ENCODE measurements around the gene SPTBN4.
"Not testable (repeated sequence)": the region's sequence is repeated elsewhere in the genome, so short reads cannot be mapped to it uniquely, and the experiment has no call there.

SPTBN4 gene

DNA sequence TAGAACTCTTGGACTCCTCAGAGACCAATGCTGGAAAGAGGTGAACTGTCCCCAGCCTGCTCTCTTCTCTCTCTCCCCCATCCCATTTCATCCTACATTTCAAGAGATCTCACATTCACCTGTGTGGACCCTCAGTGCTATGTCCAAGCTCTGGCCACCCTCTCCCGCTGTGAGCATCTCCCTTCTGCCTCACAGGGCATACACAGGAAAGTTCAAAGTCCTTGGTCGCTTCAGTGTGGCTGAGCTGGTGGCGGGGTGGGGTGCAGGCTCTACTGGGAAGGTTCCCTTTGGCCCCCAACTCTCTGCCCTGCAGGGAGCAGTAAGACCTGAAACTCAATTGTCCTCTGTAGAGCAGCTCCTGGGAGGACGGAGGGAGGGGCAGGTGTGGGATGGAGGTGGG lies 27.0 kb downstream of the SPTBN4 start:
- DNase-seq (ENCODE audit: extremely low spot score): no peak
- POLR2A ChIA-PET: no interaction called here
- no peak for TF ChIP-seq CTCF (IDR thresholded peaks at IDR 0.05; ENCODE audit: control extremely low read depth, extremely low read depth, low read depth, missing control alignments)
- CTCF ChIA-PET: no interaction called here

GRCh38 chr19:40494191-40494838 lies 27.5 kb downstream of the SPTBN4 start:
- no peak for DNase-seq (ENCODE audit: extremely low spot score)
- POLR2A ChIA-PET: no interaction called here
- TF ChIP-seq CTCF (IDR thresholded peaks at IDR 0.05; ENCODE audit: control extremely low read depth, extremely low read depth, low read depth, missing control alignments): no peak
- CTCF ChIA-PET: no interaction called here

DNA sequence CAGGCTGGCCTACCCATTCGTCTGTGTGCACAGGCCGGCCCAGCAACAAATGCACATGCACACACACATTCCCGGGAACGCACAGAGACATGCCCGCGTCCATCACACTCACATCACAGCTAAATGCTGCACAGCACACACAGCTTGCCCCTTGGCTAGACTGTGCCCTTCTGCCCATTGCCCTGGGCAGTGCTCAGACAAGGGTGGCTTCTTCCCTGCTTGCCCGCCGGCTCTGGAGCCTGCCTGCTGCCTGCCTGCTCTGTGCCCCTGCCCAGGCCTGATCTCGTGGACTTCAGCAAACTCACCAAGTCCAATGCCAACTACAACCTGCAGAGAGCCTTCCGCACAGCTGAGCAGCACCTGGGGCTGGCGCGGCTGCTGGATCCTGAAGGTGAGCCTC lies 30.4 kb downstream of the SPTBN4 start:
- ChIA-PET CTCF (no interaction called here), POLR2A (no interaction called here)
- no peak for TF ChIP-seq CTCF (IDR thresholded peaks at IDR 0.05; ENCODE audit: control extremely low read depth, extremely low read depth, low read depth, missing control alignments)
- no peak for DNase-seq (ENCODE audit: extremely low spot score)

DNA sequence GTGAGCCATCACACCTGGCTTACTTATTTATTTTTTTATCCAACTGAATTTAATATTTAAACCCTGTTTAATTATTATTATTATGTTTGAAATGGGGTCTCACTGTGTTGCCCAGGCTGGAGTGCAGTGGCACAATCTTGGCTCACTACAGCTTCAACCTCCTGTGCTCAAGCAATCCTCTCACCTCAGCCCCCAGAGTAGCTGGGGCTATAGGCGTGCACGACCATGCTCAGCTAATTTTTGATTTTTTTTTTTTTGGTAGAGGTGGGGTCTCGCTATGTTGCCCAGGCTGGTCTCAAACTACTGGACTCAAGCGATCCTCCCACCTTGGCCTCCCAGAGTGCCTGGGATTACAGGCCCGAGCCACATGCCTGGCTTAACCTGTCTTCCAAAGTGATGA lies 32.5 kb downstream of the SPTBN4 start:
- CTCF ChIA-PET: interaction anchor here (2.3 to 3.7 kb wide), 3 partner anchors 24 to 135 kb away, joined by 6 to 18 read pairs (median 9); partner anchors contain the start of genes BLVRB and SPTBN4
- POLR2A ChIA-PET: no interaction called here
- TF ChIP-seq CTCF (IDR thresholded peaks at IDR 0.05; ENCODE audit: control extremely low read depth, extremely low read depth, low read depth, missing control alignments): no peak
- DNase-seq (ENCODE audit: extremely low spot score): no peak

GRCh38 chr19:40500678-40501530 lies 34.1 kb downstream of the SPTBN4 start:
- CTCF ChIA-PET: interaction anchor here (2.1 to 3.7 kb wide), 4 partner anchors 10 to 134 kb away, joined by 5 to 18 read pairs (median 8); partner anchors contain the start of genes BLVRB and SPTBN4
- POLR2A ChIA-PET; DNase-seq (ENCODE audit: extremely low spot score): not testable (repeated sequence)

DNA sequence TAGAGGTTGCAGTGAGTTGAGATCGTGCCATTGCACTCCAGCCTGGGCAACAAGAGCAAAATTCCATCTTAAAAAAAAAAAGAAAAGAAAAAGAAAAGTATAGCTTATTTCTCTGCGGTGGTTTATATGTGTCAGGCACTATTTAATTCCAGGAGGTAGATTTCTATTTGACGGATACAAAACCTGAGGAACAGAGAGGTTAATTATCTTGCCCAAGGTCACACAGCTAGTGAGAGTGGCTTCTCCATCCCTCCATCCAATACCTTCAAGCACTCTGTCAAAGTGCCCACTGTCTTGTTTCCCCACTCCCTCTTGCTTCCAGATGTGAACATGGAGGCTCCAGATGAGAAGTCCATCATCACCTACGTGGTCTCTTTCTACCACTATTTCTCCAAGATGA lies 34.8 kb downstream of the SPTBN4 start:
- no peak for TF ChIP-seq CTCF (IDR thresholded peaks at IDR 0.05; ENCODE audit: control extremely low read depth, extremely low read depth, low read depth, missing control alignments)
- POLR2A ChIA-PET: no interaction called here
- DNase-seq (ENCODE audit: extremely low spot score): no peak
- CTCF ChIA-PET: interaction anchor here (1.1 to 3.7 kb wide), 5 partner anchors 11 to 133 kb away, joined by 3 to 18 read pairs (median 6); partner anchors contain the start of genes BLVRB and SPTBN4

DNA sequence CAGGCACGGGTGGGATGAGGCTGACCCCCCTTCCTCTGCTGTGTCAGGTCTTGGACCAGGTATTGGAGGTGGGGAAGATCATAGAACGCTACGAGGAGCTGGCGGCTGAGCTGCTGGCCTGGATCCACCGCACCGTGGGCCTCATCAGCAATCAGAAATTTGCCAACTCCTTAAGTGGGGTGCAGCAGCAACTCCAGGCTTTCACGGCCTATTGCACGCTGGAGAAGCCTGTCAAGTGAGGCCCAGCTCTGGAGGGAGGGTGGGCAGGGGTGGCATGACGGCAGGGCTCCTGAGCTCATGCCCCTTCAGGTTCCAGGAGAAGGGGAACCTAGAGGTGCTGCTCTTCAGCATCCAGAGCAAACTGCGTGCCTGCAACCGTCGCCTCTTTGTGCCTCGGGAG lies 35.3 kb downstream of the SPTBN4 start:
- CTCF ChIA-PET: interaction anchor here (0.9 to 3.7 kb wide), 3 partner anchors 9 to 39 kb away, joined by 3 to 18 read pairs (median 3); partner anchors contain the start of genes BLVRB and SPTBN4
- POLR2A ChIA-PET: no interaction called here

More for the DNA sequence above, 35.3 kb downstream of the SPTBN4 start:
- TF ChIP-seq CTCF (IDR thresholded peaks at IDR 0.05; ENCODE audit: control extremely low read depth, extremely low read depth, low read depth, missing control alignments): no peak
- DNase-seq (ENCODE audit: extremely low spot score): no peak
